ENCODE data around the gene LRCH4.

The LRCH4 gene

DNA sequence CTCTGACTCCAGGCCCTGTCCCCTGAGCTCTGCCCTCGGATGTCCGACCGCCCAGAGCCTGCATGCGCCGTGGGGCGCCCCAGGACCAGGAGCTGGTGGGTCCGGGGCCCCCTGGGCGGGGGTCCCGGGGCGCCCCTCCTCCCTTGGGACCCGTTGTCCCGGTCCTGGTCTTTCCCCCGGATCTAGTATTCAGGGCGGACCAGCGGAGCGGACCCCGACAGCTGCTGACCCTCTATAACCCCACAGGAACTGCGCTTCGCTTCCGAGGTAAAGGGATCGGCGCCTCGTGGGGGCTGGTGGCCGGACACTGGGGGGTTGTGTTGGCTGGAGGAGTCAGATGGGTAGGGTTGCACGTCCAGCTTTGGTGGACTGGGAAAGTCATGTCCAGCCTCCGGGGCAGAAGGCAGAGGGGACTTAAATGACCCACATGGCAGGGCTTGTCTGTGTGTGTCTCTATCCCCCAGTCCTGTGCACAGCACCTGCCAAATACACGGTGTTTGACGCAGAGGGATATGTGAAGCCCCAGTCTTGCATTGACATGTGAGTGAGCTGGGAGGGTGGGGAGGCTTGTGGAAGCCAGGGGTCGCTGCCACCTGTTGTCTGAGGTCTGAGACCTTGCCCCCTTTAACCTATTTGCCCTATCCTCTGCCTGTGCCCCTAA lies 26.9 kb upstream of the LRCH4 start:
- peak overlapping the region; percentile 42 for H3K9ac ChIP-seq
- H3K4me2 ChIP-seq (ENCODE audit: low read length): peak overlapping the region; percentile 100
- H3K4me1 ChIP-seq: peaks cover 8% of the 10 kb centered on the region
- H3K9me3 ChIP-seq (ENCODE audit: control insufficient read depth, low read length): no peaks in the 10 kb centered on the region
- no peaks in the 10 kb centered on the region for H3K36me3 ChIP-seq (ENCODE audit: control insufficient read depth, insufficient read depth, low read length)
- peak overlapping the region; percentile 81 for H2AFZ ChIP-seq
- TF ChIP-seq, protein P1, sequence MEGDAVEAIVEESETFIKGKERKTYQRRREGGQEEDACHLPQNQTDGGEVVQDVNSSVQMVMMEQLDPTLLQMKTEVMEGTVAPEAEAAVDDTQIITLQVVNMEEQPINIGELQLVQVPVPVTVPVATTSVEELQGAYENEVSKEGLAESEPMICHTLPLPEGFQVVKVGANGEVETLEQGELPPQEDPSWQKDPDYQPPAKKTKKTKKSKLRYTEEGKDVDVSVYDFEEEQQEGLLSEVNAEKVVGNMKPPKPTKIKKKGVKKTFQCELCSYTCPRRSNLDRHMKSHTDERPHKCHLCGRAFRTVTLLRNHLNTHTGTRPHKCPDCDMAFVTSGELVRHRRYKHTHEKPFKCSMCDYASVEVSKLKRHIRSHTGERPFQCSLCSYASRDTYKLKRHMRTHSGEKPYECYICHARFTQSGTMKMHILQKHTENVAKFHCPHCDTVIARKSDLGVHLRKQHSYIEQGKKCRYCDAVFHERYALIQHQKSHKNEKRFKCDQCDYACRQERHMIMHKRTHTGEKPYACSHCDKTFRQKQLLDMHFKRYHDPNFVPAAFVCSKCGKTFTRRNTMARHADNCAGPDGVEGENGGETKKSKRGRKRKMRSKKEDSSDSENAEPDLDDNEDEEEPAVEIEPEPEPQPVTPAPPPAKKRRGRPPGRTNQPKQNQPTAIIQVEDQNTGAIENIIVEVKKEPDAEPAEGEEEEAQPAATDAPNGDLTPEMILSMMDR (IDR thresholded peaks at IDR 0.05): no peak
- peak overlapping the region; percentile 100 for H3K4me3 ChIP-seq (ENCODE audit: low read depth, low read length)
- no peaks in the 10 kb centered on the region for H3K79me2 ChIP-seq
- no peaks in the 10 kb centered on the region for H3K27me3 ChIP-seq (ENCODE audit: control insufficient read depth, insufficient read depth, low read length)
- H3K27ac ChIP-seq: peak overlapping the region; percentile 95

DNA sequence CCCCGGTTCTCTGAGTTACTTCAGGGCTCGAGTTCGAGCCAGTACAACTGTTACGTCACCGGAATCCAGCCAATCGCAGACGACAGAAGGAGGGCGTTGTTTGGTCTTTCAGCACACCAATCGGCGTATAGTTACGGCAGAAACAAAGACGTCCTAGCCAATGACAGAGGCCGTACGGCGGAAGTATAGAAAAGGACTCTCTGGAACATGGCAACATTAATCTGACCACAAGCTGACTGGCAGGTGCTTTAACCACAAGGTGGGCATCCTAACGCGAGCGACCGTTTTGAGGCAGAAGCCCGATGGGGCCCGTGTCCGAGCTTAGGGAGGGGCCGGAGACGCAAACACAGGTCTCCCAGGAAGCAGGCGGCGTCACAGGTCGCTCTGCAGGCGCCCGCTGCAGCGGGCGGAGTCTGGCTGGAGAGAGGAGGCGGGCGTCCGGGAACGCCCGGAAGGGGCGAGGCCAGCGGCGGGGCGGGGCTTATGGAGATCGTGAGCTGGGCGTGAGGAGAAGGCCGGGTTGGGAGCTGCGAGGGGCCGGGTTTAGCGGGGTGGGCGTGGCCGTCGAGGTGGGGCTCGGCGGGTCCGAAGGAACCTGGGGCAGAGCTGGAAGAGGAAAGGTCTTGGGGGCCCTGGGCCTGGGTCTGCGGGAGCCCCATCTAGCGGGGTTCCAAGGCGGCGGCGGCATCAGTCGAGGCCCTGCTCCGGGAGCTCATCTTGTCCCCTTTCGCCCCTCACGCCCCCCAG lies 26.2 kb upstream of the LRCH4 start, which contains the start of gene MOSPD3:
MOSPD3 (plus strand) TSS at position 558 of the 747 bp plus-strand sequence. CDS start 252 bp downstream, outside the sequence.
- no peaks in the 10 kb centered on the region for H3K79me2 ChIP-seq
- H3K9ac ChIP-seq: peak within 1 kb of the TSS; percentile 42
- H2AFZ ChIP-seq: peak within 1 kb of the TSS; percentile 81
- peak within 1 kb of the TSS; percentile 100 for H3K4me3 ChIP-seq (ENCODE audit: low read depth, low read length)
- no peaks in the 10 kb centered on the region for H3K27me3 ChIP-seq (ENCODE audit: control insufficient read depth, insufficient read depth, low read length)
- peak within 1 kb of the TSS; percentile 95 for H3K27ac ChIP-seq
- H3K4me1 ChIP-seq: peaks cover 8% of the 10 kb centered on the region
- TF ChIP-seq, protein P1 (IDR thresholded peaks at IDR 0.05): no peak
- no peaks in the 10 kb centered on the region for H3K36me3 ChIP-seq (ENCODE audit: control insufficient read depth, insufficient read depth, low read length)
- H3K9me3 ChIP-seq (ENCODE audit: control insufficient read depth, low read length): no peaks in the 10 kb centered on the region
- peak within 1 kb of the TSS; percentile 100 for H3K4me2 ChIP-seq (ENCODE audit: low read length)

DNA sequence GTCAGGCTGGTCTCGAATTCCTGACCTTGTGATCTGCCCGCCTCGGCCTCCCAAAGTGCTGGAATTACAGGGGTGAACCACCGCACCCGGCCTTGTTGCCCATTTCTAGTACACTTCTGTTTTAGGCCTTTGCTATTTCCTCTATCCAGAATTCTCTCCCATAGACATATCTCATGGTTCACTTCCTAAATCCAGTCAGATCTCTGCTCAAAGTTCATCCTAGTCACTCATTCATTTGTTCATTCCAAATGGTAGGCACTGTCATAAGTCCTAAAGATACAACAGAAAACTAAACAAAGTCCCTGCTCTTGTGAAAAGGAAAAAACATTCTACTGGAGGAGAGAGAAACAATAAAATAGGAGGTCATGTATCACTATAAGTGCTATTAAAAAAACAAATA lies 24.0 kb upstream of the LRCH4 start:
- Histone ChIP-seq H3K4me1 (peaks cover 8% of the 10 kb centered on the region), H2AFZ (no peak overlapping the region), H3K4me3 (ENCODE audit: low read depth, low read length) (no peak overlapping the region), H3K27ac (no peak overlapping the region), H3K9me3 (ENCODE audit: control insufficient read depth, low read length) (no peaks in the 10 kb centered on the region), H3K79me2 (no peaks in the 10 kb centered on the region), H3K36me3 (ENCODE audit: control insufficient read depth, insufficient read depth, low read length) (no peaks in the 10 kb centered on the region), H3K9ac (no peak overlapping the region), H3K27me3 (ENCODE audit: control insufficient read depth, insufficient read depth, low read length) (no peaks in the 10 kb centered on the region), H3K4me2 (ENCODE audit: low read length) (no peak overlapping the region)
- TF ChIP-seq, protein P1 (IDR thresholded peaks at IDR 0.05): no peak

DNA sequence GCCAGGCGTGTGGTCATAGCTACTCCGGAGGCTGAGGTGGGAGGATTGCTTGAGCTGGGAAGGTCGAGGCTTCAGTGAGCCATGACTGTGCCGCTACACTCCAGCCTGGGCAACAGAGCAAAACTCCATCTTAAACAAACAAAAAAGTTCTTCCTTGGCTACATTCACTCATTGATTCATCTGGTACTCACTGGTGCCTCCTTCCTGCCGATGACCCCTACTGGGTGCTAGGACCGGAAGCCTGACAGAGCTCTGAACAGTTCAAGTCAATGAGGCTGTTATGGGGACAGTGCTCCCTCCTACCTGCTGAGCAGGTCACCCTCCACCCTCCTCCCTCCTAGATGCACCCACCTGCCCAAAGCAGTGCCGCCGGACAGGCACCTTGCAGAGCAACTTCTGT lies 21.2 kb upstream of the LRCH4 start:
- no peak overlapping the region for H2AFZ ChIP-seq
- TF ChIP-seq, protein P1 (IDR thresholded peaks at IDR 0.05): no peak
- no peak overlapping the region for H3K9ac ChIP-seq
- no peak overlapping the region for H3K27ac ChIP-seq
- no peaks in the 10 kb centered on the region for H3K27me3 ChIP-seq (ENCODE audit: control insufficient read depth, insufficient read depth, low read length)
- H3K4me3 ChIP-seq (ENCODE audit: low read depth, low read length): no peak overlapping the region
- no peak overlapping the region for H3K4me2 ChIP-seq (ENCODE audit: low read length)
- H3K36me3 ChIP-seq (ENCODE audit: control insufficient read depth, insufficient read depth, low read length): no peaks in the 10 kb centered on the region
- H3K79me2 ChIP-seq: no peaks in the 10 kb centered on the region
- H3K9me3 ChIP-seq (ENCODE audit: control insufficient read depth, low read length): no peaks in the 10 kb centered on the region
- H3K4me1 ChIP-seq: no peaks in the 10 kb centered on the region
